CD1c-positive myeloid dendritic cell (primary cell): ENCODE measurements around the gene ST3GAL6.
"Not testable (repeated sequence)": the region's sequence is repeated elsewhere in the genome, so short reads cannot be mapped to it uniquely, and the experiment has no call there.

Experiments
- DNase-seq: peaks from one replicate; pipeline ENCODE4 v3.0.0-alpha.2; 2016; ENCODE audit errors: extremely low spot score

The ST3GAL6 gene

DNA sequence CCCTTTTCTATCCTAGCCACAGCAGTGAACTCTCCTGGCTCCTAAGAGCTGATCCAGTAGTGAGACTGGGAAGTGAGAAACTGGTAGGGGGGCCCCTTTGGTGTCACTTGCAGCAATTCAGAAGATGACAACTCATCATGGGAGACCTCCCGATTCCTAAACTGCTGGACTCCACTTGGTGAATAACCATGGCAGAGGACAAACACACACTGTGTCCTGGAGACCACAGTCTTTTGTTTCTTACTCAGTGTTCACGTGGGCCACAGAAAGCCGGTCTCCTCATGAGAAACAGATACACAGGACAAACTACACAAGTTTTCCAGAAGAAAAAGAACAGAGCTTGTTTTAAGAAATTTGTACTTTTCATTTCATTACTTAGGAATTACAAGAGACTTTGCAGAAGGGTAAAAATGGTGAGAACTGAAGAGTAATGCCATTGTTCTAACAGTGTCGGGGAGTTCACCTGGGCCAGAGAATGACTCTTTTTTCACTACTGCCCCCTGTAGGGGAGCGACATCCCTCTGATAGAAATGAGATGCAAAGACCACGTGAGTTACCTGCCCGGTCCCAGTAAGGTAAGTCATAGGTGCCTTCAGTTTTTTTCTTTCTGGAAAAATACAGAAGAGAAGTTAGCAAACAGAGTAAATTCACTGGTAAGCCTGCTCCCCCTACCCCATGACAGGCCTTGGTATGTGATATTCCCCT, 38.1 kb downstream of the ST3GAL6 start:
- DNase-seq = no peak

GRCh38 chr3:98805571-98805970, 42.4 kb downstream of the ST3GAL6 start:
- no peak for DNase-seq

GRCh38 chr3:98806521-98806920, 43.4 kb downstream of the ST3GAL6 start:
- no peak for DNase-seq

GRCh38 chr3:98807011-98807410, 43.9 kb downstream of the ST3GAL6 start:
- no peak for DNase-seq

- peak; percentile 17 for DNase-seq
These were observed 44.4 kb downstream of the ST3GAL6 start for GRCh38 chr3:98807561-98807960.

GRCh38 chr3:98808071-98808470, 44.9 kb downstream of the ST3GAL6 start:
- DNase-seq = no peak

DNA sequence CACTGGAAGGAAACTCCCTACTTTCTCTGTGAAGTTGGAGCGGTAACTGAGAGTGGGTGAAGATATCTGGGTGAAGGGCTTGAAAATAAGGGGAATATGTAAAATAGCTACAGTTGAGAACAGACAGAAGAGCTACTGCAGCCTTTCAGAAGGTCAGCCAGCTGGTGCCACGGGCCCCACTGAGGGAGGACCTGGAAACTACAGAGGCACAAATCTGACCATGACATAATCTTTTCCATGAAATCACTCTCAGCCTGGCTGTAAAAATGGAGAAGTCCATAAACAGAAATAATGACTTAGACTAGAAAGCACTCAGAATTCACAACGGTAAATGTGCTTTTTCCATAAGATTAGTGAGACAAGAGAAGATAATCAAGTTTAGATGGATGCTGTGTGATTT, 46.4 kb downstream of the ST3GAL6 start:
- peak; percentile 72 for DNase-seq

- peak; percentile 10 for DNase-seq
These were observed 47.9 kb downstream of the ST3GAL6 start for GRCh38 chr3:98811048-98811447.

GRCh38 chr3:98812851-98813374, 49.8 kb downstream of the ST3GAL6 start:
- peak; percentile 55 for DNase-seq

GRCh38 chr3:98814817-98815420, 51.8 kb downstream of the ST3GAL6 start:
- DNase-seq = no peak

- peak; percentile 62 for DNase-seq
These were observed 54.5 kb downstream of the ST3GAL6 start for GRCh38 chr3:98817547-98818041.

- no peak for DNase-seq
These were observed 57.9 kb downstream of the ST3GAL6 start for GRCh38 chr3:98821063-98821462.

DNA sequence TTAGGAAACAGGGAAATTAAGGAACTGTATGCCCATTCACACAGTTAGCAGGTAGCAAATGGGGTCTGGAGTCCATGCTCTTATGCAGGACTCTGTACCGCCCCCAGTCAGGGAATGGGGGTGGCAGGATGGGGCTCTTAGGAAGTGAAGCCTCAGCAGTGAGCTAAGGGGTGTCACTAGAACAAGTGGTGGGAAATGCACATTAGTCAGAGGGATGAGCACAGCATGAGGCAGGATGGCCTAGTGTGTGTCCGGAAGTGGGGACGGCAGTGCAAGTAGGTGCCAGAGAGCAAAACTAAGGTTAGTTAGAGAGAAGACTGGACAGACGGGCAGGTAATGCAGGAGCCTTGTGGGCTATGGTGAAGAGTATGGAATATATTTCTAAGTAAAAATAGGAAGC, 60.7 kb downstream of the ST3GAL6 start:
- DNase-seq = no peak

DNA sequence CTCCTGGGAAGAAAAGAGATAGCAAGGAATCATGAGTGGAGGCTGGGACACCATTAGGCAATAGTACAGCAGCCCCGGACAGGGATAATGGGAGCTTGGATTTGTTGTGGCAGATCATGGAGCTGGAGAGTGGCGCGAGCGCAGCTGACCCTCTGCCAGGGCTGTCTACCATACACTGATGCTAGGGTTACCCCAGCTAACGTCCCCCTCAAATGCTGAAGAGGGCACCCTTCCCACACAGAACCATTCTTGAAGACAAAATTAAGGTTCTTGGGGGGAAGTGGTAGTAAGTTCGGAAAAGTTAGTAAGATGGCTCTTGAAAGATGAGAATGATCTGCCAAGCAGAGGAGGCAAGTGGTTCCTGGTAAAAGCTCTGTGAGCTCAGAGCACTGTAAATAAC, 61.1 kb downstream of the ST3GAL6 start:
- DNase-seq = no peak

DNA sequence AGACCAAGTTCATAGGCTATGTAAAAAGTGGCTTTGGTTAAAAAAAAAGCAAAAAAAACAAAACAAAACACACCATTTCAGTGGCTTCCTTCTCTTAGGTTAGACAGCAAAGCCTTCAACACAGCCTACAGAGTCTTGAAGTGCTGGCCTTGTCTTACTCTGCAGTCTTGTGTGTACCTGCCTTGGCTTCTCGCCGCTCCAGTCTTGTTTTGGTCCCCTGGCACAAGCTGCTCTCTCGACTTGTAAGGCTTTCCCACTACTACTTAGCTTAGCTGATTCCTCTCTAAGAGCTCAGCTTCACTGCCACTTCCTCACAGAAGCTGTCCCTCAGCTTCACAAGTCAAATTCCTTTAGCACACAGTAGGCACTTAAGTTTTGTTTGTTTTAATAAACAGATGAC, 63.0 kb downstream of the ST3GAL6 start:
- no peak for DNase-seq

DNA sequence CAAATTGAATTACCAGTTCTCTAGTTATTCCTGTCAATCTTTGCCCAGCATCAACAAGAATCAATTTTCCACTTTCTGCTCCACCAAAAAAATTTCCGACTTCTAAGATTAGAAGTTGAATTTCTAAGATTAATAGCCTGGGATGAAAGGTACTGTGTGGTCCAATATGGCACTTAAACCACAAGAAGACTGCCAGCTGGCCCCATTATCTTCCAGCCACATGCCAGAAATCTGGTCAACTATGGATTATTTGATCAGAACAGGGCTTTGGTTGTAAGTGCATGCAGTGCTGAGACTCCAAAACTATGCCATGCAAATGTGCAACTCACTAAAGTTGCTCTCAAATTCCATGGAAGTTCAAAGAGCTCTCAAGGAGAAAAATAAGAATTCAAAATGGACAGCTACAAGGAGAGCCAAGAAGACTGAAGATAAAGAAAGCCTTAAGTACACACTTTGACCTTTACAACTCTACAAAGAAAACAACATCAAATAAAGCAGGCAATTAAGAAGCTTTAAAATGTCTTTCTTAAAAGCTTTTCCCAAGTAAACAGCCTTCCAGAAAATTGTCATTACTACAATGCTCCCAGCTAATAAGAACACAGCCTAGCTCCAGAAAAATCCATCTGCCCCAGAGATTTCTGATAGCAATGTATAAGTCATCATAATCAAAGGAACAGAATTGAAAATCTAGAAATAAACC, 64.2 kb downstream of the ST3GAL6 start:
- DNase-seq = no peak

DNA sequence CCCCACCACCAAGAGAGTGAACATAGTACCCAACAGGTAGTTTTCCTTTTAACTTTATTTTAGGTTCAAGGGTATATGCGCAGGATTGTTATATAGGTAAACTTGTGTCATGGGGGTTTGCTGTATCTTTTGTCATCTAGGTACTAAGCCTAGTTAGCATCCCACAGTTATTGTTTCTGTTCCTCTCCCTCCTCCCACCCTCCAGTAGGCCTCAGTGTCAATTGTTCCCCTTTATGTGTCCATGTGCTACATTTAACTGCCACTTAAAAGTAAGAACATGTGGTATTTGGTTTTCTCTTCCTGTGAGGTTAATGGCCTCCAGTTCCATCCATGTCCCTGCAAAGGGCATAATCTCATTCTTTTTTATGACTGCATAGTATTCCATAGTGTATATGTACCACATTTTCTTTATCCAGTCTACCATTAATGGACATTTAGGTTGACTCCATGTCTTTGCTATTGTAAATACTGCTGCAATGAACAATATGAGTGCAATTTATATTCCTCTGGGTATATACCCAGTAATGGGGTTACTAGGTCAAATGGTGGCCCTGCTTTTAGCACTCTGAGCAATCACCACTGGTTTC, 66.2 kb downstream of the ST3GAL6 start:
- peak; percentile 31 for DNase-seq

- not testable (repeated sequence) for DNase-seq
These were observed 67.9 kb downstream of the ST3GAL6 start for GRCh38 chr3:98831060-98831459.

- DNase-seq = no peak
These were observed 76.7 kb downstream of the ST3GAL6 start for GRCh38 chr3:98839846-98840245.

GRCh38 chr3:98843266-98843959, 80.3 kb downstream of the ST3GAL6 start:
- no peak for DNase-seq
